Spleen (tissue), 11 donors: ENCODE results near the gene SRGAP2B. TPM values are rescaled to one million over a fixed set of nuclear protein-coding genes. Genes with fewer than 3 reads are reported as not detected.
"Not testable (repeated sequence)": the region's sequence is repeated elsewhere in the genome, so short reads cannot be mapped to it uniquely, and the experiment has no call there.

Experiments
- DNase-seq: peaks from one replicate; pipeline ENCODE4 v3.0.0-alpha.2; 2020
- H3K27ac ChIP-seq, 8 donors: fragments of 200-600 bp; sonication (generic) in 7 of 8; 1 replicate in 4 of 8; 2 replicates in 4 of 8; pipeline versions ENCODE4 v1.5.0 to v1.8.0; 2016 to 2021; ENCODE audit warnings: inconsistent platforms in 4 of 8, mild to moderate bottlenecking in 4 of 8, moderate library complexity in 1 of 8
- H3K27me3 ChIP-seq, 7 donors: fragments of 200-600 bp; sonication (generic) in 6 of 7; replicated peaks in 1 of 7; 1 replicate in 4 of 7; 2 replicates in 3 of 7; pipeline versions ENCODE4 v1.5.0 to v1.8.0; 2016 to 2021; ENCODE audit warnings: inconsistent platforms in 3 of 7, mild to moderate bottlenecking in 1 of 7
- H3K36me3 ChIP-seq, 6 donors: fragments of 200-600 bp; sonication (generic) in 5 of 6; 1 replicate in 4 of 6; 2 replicates in 2 of 6; pipeline versions ENCODE4 v1.5.0 to v1.8.0; 2016 to 2021; ENCODE audit warnings: inconsistent platforms in 2 of 6
- H3K4me1 ChIP-seq, 6 donors: fragments of 200-600 bp; sonication (generic) in 5 of 6; 1 replicate in 3 of 6; 2 replicates in 3 of 6; pipeline versions ENCODE4 v1.5.0 to v1.8.0; 2016 to 2021; ENCODE audit warnings: inconsistent platforms in 3 of 6
- H3K4me3 ChIP-seq, 8 donors: fragments of 200-600 bp; sonication (generic) in 7 of 8; 1 replicate in 4 of 8; 2 replicates in 4 of 8; pipeline versions ENCODE4 v1.5.0 to v1.8.0; 2016 to 2021; ENCODE audit warnings: inconsistent platforms in 4 of 8, mild to moderate bottlenecking in 4 of 8, moderate library complexity in 2 of 8
- H3K9me3 ChIP-seq, 8 donors: fragments of 200-600 bp; sonication (generic) in 7 of 8; 1 replicate in 4 of 8; 2 replicates in 4 of 8; pipeline versions ENCODE4 v1.5.0 to v1.8.0; 2016 to 2021; ENCODE audit warnings: inconsistent platforms in 4 of 8
- WGBS, 5 donors: extraction: QIAGEN DNeasy Blood & Tissue Kit in 3 of 5; methylation state at CpG; one replicate each; pipeline versions ENCODE4 v1.1.5 to v1.1.7; 2013 to 2018; 5-methylcytosine and 5-hydroxymethylcytosine counted together
- intact Hi-C: fragments of 100-400 bp; cut with DNase I; formaldehyde crosslinking; loops from one replicate; pipeline ENCODE4 v1.15.0; 2023; ENCODE audit warnings: low total_unique reads
- polyA plus RNA-seq, 3 donors: library from polyadenylated mRNA; stranded (reverse); fragments of 200-250 nt; gene quantifications; one replicate each; pipeline ENCODE4 v1.2.1, GENCODE V29; 2013
- total RNA-seq, 7 donors: library from RNA; depleted of rRNA in 3 of 7; stranded (reverse); fragments of >200 nt in 3 of 7; fragmentation: NEBNext Ultra II Directional in 4 of 7; extraction: Animal tissue kit (Norgen Biotek cat#: 25700) in 4 of 7; gene quantifications; one replicate each; pipeline versions ENCODE4 v1.1.0 to v1.2.1, GENCODE V29; 2016 to 2021
- donor health status: healthy with polysubstance abuse.
- donor health status: DM: no; HTN: no; CAD: no; lungs with moderate emphysema.
- donor health status: DM: no; HTN: no; CAD: no.
- donor health status: Bipolar disorder and iron deficiency.
- donor health status: healthy.
- donor health status: DM: no; HTN: no; CAD: no.
- donor health status: DM: yes; HTN: yes; CAD: no.

SRGAP2B gene
- total and polyA plus RNA-seq, 10 donors, result 3.4 to 77.7 (median 43.1) TPM

DNA sequence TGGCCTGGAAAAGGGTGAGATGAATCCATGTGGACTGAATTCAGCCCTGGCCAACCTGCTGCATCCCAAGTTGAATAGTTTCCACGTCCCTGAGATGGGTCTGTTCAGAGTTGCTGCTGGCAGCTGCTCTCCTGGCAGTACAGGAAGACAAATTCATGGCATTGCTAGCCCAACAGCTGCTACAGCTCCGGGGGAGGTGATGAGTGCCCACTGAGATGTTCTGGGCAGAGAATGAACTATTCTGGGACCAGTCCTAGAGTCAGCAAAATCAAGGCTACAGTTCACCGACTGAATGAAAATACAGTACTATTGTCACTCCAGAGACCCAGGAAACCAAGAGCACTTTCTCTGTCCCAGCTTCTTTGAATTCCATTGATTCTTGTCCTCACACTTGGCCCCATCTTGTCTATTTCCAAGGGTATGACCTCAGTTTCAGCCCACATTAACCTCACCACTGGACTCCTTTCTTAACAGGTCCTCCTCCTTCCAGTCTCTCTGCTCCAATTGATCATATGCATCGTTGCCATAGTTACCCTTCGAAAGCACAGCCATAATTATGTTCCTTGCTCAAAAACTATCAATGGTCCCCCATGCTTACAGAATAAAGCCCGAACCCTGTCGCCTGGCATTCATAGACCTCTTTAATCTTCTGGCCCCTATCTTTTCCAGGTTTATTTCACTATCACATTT, 108.8 kb downstream of the SRGAP2B start:
- H3K9me3 ChIP-seq, H3K4me3 ChIP-seq, H3K36me3 ChIP-seq, H3K27ac ChIP-seq, H3K27me3 ChIP-seq, DNase-seq, intact Hi-C loops, H3K4me1 ChIP-seq: not testable (repeated sequence)
- WGBS, 5 donors, result 83 to 100% (median 93%) methylated on average over 2 to 3 of the region's 7 CpGs

DNA sequence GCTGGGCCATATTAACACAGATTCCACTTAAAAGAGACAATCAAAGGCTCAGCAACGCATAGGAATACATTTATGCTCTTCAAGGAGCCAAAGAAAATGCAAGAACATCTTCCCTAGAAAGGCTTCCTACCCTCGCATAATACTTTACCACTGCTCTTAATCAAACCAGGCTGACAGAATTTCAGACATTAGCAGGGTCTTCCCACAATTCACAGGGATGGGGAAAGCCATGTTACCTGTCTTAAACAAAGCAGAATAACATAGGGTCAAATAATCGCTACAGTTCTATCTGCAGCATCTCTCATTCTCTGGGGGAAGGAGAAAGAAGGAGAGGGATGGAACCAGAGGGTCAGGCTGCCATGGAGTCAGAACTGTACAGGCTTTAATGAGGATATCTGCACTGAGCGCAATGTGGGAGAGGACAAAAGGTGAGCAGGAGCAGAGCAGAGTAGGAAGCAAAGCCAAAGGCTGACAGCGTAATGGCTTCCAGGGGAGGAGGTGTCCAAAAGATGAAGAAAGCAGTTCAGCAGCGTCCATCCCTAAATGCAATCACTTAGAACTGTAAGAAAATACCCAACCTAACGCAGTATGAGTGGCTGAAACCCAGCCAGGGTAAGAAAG, 109.5 kb downstream of the SRGAP2B start:
- intact Hi-C loops, DNase-seq: not testable (repeated sequence)

GRCh38 chr1:144982802-144983525, 112.2 kb downstream of the SRGAP2B start:
- H3K36me3 ChIP-seq, H3K4me3 ChIP-seq, H3K4me1 ChIP-seq, intact Hi-C loops, DNase-seq, H3K27me3 ChIP-seq, H3K9me3 ChIP-seq, H3K27ac ChIP-seq: not testable (repeated sequence)
- 50 to 88% (median 82%) methylated on average over 1 to 2 of the region's 6 CpGs; no CpG with 5 or more reads in 1 of the 5 donors for WGBS, 5 donors

More for the DNA sequence above, 109.5 kb downstream of the SRGAP2B start:
- not testable (repeated sequence) for H3K36me3 ChIP-seq, H3K4me3 ChIP-seq, H3K4me1 ChIP-seq, H3K27ac ChIP-seq, H3K27me3 ChIP-seq, H3K9me3 ChIP-seq
- WGBS, 5 donors, result 95 to 100% (median 99%) methylated on average over 3 to 4 of the region's 7 CpGs

- H3K4me3 ChIP-seq, H3K9me3 ChIP-seq, H3K27me3 ChIP-seq, H3K27ac ChIP-seq, H3K36me3 ChIP-seq, intact Hi-C loops, H3K4me1 ChIP-seq, DNase-seq: not testable (repeated sequence)
- WGBS, 5 donors, result 83 to 100% (median 100%) methylated on average over 1 of the region's 4 CpGs; no CpG with 5 or more reads in 2 of the 5 donors
These were observed 114.0 kb downstream of the SRGAP2B start for GRCh38 chr1:144981157-144981556.

DNA sequence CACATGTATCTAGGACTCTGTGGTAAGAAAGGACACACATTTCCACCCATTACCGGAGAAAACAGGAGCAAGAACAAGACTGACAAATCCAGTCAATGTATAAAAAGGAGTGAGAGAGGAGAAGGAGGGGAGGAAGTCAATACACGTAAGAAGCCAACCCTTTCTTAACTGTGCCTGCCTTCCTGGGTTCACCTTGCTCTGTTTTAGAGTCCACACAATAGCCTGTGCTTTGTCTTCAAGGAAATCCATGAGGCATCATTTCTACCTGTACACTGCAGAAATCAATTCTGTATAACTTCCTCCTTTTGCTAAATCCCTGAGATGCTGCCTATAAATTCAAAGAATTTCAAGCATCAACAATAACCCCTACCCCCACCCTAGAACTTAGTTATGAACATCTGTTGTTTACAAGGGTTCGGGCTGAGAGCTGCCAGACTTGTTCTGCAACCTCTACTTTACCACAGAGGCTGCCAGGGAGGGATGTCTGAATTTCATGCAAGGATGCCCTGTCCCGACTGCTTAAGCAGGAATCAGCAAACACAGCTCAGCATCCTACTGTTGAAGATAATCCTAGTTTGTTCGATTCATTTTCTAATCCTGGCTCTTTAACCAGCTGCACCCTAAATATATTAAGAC, 115.0 kb downstream of the SRGAP2B start:
- DNase-seq, H3K4me3 ChIP-seq, H3K36me3 ChIP-seq, H3K27me3 ChIP-seq, H3K9me3 ChIP-seq, intact Hi-C loops, H3K27ac ChIP-seq, H3K4me1 ChIP-seq: not testable (repeated sequence)
- WGBS, 5 donors, result 61 to 95% (median 71%) methylated on average over 1 to 2 of the region's 5 CpGs; no CpG with 5 or more reads in 1 of the 5 donors

DNA sequence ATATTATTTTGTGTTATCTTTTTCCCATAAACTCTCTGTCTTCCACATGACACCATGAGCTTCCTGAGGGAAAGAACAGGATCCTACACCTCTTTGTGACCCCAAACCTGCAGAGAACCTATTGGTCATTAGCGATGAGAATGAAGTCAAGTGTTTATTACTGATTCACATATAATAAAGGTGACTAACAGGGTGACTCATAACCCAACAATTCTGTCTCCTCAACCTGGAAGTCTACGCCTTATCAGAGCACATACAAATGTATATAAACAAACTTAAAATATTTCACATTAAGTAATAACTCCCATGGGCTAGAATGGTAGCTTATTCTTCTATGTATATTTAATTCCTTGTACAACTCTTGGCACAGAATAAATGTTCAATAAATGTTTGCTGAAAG, 117.3 kb downstream of the SRGAP2B start:
- H3K4me1 ChIP-seq, H3K27ac ChIP-seq, H3K36me3 ChIP-seq, intact Hi-C loops, H3K27me3 ChIP-seq, DNase-seq, H3K9me3 ChIP-seq, H3K4me3 ChIP-seq: not testable (repeated sequence)
- no CpG with 5 or more reads among the region's 2 CpGs for WGBS, 5 donors

GRCh38 chr1:144971936-144972335, 123.2 kb downstream of the SRGAP2B start:
- H3K27me3 ChIP-seq, intact Hi-C loops, H3K4me3 ChIP-seq, DNase-seq, H3K27ac ChIP-seq, H3K36me3 ChIP-seq, H3K4me1 ChIP-seq, H3K9me3 ChIP-seq: not testable (repeated sequence)
- WGBS, 5 donors, result no CpG with 5 or more reads among the region's 3 CpGs

GRCh38 chr1:144966488-144966887, 128.6 kb downstream of the SRGAP2B start:
- H3K27me3 ChIP-seq, H3K4me3 ChIP-seq, H3K27ac ChIP-seq, DNase-seq, H3K4me1 ChIP-seq, intact Hi-C loops, H3K36me3 ChIP-seq, H3K9me3 ChIP-seq: not testable (repeated sequence)
- WGBS, 5 donors, result 81 to 93% (median 86%) methylated on average over 3 of the region's 3 CpGs

DNA sequence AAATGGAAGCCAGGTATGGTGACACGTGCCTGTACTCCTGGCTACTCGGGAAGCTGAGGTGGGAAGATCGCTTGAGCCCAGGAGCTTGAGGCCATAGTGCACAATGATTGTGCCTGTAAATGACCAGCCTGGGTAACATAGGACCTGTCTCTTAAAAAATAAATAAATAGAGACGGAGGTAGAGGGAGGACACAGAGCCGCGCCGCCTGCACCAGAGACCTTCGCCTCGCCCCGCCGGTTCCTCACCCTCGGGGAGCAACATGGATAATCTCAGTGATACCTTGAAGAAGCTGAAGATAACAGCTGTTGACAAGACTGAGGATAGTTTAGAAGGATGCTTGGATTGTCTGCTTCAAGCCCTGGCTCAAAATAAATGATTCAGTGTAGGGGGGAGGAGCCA, 130.4 kb downstream of the SRGAP2B start:
- H3K36me3 ChIP-seq, H3K9me3 ChIP-seq, H3K4me1 ChIP-seq, DNase-seq, H3K27ac ChIP-seq, intact Hi-C loops, H3K27me3 ChIP-seq, H3K4me3 ChIP-seq: not testable (repeated sequence)
- WGBS, 5 donors, result 94 to 100% (median 97%) methylated on average over 6 to 12 of the region's 12 CpGs; no CpG with 5 or more reads in 1 of the 5 donors

DNA sequence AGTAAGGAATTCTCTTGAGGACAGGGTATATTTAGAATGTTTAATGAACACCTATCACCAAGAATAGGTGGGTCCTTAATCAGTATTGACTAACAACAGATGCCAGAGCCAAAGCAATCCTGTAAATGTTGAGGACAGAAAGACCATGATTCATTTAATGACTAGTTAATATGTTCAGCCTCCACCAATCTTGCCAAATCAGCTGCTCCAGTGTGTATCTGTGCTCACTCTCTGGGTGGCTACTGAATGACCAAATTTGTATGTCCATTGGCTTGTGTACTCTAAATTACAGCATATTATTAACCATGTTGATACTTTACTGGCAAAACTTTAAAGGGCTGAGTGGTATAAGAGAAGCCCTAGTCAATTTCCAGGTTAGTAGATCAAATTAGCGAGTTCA, 130.9 kb downstream of the SRGAP2B start:
- WGBS, 5 donors, result 100% methylated on average over 1 of the region's 1 CpG; no CpG with 5 or more reads in 3 of the 5 donors
- H3K9me3 ChIP-seq, H3K27me3 ChIP-seq, DNase-seq, H3K4me3 ChIP-seq, H3K4me1 ChIP-seq, H3K36me3 ChIP-seq, intact Hi-C loops, H3K27ac ChIP-seq: not testable (repeated sequence)
